Stimulated activated CD8-positive, alpha-beta memory T cell treated with anti-CD3 and anti-CD28 coated beads, Interleukin-12 subunit alpha, Interleukin-12 subunit beta, amount 100 ng/mL, for 1 hour (primary cell): ENCODE data around the gene MEF2C.
"Not testable (repeated sequence)": the region's sequence is repeated elsewhere in the genome, so short reads cannot be mapped to it uniquely, and the experiment has no call there.

ENCODE experiments used
- DNase-seq: peaks from one replicate; pipeline ENCODE4 v3.0.0-alpha.2; 2020; ENCODE audit warnings: low read depth

The MEF2C gene

DNA sequence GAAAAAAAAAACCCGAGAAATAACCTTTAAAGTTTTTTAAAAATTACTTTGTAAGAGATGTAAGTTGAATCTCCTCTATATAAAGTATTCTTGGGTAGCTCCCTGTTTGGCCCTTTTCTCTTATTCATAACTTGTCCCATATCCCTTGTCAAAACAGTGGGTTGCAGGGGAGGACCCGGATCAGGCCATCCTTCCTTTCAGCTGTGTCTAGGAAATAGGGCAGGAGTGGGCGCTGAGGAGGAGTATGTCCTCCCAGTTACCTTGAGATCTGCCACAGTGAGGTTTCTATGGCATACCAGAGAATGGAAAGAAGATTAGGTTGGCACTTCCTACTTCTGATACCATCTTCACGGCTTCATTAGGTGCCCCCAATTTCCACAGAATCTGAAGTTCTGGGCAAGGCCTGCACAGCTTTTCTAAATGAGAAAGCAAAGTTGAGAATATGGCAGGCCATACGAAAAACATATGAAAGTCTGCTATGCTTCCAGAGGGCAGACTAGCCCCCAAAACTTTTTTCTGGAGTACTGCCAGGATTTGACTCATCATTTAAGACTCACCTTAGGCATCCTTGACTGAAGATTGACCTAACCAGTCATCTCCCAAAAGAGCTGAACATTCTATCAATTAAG lies 20.3 kb downstream of the MEF2C start:
- no peak for DNase-seq

DNA sequence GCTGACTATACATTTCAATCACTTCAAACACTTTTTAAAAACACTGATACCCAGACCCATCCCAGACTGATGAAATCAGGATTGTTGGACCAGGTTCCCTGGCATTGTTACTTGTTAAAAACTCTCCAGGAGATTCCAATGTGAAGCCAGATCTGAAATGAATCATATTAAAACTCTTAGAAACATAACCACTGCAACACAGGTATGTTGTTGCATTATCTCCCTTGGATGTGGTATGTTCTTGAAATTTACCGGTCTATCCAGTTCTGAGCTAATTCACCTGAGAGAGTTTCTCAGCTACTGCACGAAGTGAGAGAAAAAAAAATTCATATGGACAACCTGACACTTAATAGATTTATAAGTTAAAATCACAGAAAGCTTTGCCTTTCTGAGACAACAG lies 21.8 kb downstream of the MEF2C start:
- DNase-seq: no peak

DNA sequence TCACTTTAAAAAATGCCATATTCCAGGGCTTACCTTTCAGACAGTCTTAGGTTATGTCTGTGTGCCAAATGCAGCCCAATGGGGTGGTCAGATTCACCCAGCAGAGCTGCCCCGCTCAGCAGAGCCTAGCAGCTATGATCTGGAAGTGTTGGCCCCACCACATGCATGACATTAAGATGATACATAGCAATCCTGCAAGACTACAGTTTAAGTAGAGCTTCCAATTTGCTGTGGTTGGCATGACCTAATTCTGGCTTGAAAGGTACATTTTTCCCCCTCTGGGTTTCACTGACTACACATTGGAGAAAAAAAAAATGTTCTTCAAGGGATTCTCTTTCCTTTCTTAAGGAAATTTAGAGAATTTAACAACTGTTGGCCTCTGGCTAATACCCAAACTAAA lies 22.5 kb downstream of the MEF2C start:
- DNase-seq: no peak

DNA sequence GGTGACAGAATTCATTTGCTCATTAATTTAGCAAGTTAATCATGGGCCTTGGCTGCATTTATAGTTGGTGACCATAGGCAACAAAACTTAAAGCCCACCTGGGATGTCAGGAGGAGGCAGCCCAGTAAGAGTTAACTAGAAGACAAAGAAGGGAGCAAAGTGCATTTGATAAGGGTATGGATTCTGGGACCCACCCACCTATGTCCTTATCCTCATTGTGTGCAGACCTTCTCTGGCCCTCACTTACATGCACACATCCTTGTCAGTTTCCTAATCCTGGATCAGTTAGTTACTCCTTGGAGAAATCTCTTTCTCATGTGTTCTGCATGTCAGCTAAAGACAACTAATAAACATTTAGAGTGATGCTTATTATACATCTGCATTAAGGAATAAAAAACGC lies 24.6 kb downstream of the MEF2C start:
- no peak for DNase-seq

DNA sequence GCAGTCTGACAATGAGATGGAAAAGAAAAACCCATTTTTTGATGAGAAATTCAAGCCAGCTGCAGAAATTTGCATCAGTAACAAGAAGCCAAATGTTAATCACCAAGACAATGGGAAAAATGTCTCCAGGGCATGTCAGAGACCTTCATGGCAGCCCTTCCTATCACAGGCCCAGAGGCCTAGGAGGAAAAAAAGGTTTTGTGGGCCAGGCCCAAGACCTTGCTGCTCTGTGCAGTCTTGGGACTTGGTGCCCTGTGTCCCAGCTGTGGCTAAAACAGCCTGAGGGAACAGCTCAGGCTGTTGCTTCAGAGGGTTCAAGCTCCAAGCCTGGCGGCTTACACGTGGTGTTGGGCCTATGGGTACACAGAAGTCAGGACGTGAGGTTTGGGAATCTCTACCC lies 26.6 kb downstream of the MEF2C start:
- DNase-seq: not testable (repeated sequence)

DNA sequence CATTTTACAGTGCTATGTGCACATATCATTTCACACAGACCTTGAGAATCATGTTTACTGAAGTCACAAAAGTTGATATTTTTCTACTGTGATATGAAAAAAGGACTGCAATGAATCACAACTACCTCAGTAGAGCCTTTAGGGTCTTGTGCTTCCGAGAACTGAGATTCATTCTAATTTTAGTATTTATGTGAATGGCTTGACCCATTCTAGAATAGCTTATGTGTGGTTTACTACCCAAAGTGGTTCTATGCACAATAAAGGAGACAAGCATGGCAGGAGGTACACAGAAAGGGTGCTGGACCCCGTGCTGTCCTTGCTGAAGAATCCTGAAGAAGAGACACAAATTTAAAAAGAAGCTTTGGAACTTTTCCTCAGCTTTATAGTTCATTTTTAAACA lies 28.2 kb downstream of the MEF2C start:
- no peak for DNase-seq

DNA sequence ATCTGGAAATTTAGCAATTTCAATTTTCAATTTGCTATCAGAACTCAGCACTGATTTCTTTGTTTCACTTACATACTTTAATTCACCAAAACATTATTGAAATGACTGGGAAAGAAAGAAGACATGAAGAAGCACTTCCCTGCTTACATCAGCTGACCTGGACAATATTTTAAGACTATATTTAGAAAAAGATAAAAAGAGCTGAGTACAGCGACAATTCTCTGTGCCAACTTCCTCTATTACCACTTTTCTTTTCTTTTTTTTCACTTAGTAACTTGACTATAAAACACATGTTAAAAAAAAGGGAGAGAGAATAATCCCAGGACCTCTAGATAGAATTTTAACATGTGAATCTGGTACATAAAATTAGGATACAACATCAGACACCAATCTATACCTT lies 35.6 kb downstream of the MEF2C start:
- no peak for DNase-seq

DNA sequence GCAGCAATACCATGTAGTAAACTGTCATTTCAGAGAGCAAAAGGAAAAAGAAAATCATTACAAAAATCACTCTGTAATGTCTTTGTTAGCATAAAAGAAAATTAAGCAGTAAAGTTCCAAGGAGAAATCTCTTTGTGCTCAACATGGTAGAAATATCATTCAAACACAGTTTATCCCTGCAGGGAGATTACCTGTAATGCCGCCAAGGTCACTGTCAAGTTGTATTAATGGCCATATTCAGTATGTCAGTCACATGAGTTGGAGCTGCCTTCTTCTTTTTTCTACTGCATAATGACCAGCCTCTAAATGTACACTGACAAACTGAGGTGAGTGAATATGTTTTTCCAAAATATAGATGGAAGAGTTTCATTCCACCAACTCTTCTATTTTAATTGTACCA lies 36.5 kb downstream of the MEF2C start:
- DNase-seq: no peak

DNA sequence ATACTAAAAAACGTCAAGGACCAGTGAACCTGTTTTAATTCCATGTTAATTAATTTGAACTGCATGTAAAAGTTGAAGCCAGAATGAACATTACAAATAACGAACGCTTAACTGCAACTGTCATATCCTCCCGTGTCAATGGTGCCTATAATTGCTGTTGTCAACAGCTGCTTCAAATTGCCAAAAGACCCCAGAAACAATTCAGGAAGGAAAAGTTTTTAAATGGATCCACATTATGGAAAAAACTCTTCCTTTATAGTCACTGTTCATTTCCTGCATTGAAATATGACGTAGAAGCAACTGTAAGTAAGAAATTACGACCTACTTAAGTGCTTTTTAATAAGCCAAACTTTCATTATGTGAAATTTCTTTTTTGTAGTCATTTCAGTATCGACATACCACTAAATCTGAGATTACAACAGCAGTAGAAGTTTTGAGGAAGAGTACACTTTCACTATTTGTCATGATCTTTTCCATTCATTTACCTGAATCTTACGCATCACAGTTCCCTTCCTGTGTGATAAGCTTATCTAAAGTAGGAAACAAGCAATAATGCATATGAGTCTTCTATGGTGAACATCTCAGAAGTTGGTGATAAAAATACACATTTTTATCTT lies 37.8 kb downstream of the MEF2C start:
- DNase-seq: no peak

DNA sequence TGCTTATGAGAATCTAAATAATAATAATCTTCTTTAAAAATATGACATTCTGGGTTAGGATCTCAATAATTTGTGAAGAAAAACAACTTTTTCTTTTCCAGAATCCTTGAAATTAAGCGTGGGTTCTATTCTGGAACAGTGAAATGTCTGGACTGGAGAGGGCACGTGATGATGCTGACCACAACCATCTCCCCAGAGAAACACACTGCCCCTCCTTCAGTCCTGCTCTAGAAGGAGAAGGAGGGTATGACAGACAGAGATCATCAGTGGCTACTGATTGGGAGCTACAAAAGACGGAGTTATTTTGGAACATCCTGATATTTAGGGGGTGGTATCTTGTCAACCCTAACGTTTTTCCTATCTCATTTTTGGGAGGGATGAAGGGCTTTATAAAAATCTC lies 40.2 kb downstream of the MEF2C start:
- no peak for DNase-seq

DNA sequence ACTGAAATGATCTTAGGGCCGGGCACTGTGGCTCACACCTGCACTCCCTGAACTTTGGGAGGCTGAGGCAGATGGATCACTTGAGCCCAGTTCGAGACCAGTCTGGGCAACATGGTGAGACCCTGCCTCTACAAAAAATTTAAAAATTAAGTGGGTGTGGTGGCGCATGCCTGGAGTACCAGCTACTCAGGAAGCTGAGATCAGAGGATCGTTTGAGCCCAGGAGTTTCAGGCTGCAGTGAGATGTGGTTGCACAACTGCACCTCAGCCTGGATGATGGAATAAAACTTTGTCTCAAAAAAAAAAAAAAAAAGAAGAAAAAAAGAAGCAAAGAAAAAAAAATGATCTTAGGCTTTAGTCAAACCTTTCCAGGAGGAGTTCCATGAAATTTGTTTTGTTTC lies 41.8 kb downstream of the MEF2C start:
- no peak for DNase-seq

DNA sequence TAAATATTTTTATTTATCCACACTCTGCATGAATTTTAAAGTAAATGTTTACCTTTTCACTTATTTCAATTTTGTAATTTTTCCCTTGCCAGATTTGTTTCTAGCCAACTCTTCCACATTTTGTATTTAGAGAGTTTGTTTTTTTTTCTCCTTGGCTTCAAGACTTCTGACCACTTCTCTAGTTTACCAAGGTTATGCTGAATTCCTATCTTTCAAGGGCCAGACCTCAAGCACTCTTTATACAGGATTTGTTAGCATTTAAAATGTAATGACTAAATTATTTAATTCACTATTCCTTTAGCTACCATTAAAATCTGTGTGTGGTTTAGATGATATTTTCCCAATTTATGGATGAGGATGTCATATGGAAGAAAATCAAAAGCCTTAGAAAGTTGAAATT lies 42.5 kb downstream of the MEF2C start:
- DNase-seq: no peak

DNA sequence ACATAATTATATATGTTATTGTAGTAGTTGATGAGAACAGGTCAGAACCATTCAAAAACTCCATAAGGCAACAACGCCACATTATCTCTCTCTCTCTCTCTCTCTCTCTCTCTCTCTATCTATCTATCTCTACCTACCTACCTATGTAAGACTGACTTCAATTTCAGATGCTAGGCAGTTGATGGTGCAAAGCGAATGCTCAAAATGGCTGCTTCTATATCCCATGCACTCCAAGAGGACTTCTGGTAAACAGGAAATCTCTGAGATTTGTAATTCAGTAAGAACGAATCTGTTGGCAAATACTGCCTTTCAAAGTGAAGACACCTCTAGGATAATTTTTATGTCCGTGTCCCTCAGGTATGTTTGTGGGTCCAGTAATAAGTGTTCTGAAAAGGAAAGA lies 43.7 kb downstream of the MEF2C start:
- DNase-seq: no peak

DNA sequence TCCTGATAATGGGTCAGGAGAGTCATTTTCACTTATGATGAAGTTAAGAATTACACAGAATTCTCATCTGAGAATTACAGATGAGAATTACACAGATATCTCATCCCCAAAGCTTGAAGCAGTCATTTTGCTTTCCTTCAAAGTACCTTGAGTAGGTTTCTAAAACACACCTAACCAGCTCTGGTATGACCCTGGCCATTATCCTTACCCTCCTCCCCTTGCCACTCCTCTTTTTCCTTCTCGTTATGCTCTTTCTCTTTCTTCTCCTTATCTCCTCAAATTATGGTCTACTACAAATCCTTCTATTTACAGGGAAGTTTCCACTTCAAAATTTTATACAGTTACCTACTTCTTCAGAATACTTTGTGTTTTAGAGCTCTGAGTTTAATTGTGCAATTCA lies 44.5 kb downstream of the MEF2C start:
- no peak for DNase-seq

DNA sequence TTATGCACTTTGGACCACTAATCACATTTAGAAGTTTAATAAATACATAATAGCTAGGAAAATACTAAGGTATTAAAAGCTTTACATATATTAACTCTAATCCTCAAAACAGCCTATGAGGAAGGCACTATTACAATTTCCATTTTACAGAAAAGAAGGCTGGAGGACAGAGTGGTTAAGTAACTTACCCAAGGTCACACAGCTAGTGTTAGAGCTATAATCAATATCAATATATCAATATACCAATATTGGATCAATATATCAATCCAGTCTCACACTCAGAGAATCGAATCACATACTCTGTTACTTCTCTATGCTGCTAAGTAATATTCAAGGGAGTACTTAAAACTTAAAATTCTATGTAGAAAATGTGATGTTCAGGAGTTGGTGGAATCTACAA lies 45.2 kb downstream of the MEF2C start:
- no peak for DNase-seq

DNA sequence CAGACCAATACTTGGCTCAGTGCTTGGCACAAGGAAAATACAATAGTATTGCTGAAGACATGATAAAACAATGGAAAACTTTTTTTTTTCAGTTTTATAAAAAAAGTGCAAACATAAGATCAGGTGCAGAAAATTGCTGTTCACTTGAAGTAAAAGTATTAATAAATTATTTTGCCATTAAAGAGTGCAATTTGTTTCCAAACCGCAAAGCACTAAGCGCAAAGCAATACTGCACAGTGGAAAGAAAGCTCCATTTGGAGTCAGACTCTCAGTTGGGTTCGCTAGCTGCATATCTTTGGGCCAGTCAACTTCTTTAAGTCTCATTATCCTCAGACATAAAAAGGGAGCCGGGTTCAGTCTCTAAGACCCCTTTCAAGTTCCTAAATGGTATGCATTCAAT lies 45.8 kb downstream of the MEF2C start:
- DNase-seq: no peak

DNA sequence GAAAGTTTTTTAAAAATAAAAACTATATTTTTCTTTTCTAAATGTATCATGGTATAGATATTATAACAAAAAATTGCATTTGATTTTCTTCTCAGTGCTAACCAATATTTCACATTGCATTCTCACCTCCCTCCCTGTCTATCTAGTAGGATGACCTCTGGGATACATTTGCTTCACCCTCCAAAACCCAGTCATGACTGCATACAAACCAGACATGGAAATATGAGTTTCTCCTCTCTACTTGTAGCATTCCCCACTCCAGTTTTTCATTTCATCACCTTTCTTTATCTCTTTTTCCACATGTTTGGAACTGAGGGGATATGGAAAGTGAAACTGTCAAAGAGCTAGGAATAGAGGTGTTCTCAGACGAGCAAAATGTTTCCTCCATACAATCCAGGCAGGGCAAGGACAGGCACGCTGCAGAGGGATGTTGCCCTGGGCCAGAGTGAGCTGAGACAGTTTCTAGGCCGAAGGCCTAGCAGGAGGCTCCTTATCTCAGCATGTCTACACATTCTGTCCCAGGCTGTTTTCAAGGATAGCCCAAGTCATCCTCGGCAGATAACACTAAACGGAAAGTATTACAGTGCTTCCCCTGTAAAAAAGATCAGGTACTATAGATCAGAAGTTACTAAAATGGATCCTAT lies 46.7 kb downstream of the MEF2C start:
- DNase-seq: no peak

DNA sequence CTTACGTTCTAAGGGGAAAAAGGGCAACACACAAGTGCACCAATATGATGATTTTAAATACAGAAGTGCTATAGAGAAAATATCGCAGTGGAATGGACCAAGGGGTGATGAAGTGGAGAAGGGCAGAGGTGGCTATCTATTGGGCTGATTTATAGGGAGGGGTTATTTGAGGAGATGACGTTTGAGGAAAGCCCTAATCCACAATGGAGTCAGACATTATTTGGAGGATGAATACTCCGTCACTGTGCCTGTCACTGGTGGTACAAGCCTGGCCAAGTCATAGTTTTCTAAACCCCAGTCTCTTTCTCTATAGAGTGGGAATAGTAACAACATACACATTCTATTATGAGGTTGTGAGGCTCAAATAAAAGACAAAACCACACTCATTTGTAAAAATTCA lies 48.5 kb downstream of the MEF2C start:
- DNase-seq: no peak

DNA sequence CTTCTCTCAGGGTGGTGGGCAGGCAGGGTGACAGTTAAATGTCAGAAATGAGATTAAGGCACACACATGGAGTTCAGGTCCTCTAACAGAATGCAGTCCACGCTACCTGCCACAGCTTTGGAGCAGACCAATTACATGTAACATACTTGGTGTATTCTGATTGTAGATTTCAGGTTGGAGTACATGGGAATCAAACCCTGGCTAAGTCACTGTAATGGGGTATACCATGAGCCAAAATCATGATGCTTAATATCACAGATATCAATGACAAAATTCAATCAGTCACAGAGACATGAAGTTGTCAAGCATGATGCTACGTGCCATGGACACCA lies 48.9 kb downstream of the MEF2C start:
- no peak for DNase-seq

DNA sequence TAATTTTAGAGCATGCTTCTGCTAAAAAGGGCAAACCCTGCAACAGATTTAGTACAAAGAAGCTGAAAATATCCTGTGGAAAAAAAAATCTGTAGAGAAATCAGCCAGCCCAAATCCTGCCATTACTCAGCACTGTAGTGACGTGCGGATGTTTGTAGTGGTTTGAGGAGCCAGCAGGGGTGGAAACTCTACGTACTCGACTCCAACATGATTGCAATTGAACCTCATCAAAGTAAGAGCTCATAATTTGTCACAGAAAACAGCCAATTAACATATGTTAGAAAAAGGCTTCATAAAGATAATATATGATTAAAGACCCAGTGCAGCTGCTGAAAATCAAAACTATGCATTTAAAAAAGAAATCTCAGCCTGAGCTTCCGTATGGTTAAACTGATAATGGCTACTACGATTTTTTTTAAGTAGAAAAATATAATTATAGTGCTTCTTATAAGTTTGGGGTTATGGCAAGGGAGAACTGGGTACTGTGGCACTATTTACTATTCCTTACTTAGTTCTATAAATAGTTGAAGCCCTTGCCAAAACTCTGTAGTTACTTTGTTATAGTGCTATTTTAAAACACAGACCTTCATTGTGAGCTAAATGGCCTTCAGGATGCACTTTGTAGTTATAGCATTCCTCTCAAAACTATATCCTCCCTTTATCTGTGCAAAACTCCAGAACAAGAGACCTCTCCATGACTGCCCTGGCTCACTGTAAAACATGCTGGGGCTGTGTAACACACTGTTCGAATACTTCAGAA lies 49.4 kb downstream of the MEF2C start:
- peak; percentile 16 for DNase-seq

DNA sequence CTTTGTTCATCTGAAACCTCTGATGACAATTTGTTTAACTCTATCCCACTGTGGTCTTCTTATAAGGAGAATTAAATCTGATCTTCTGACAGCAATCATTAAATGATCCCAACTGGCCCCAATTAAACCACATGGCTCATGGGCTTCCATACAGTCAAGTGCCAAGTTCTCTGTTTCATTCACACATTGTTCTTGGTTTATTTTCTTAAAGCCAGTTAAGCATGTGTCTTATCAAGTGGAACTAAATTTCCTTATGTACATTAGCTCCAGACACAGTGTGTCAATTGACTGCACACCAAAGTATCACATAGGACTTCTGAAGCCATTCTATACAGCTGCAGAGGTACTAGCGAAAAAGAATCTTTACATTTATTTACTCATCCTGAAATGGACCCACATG lies 51.2 kb downstream of the MEF2C start:
- no peak for DNase-seq

DNA sequence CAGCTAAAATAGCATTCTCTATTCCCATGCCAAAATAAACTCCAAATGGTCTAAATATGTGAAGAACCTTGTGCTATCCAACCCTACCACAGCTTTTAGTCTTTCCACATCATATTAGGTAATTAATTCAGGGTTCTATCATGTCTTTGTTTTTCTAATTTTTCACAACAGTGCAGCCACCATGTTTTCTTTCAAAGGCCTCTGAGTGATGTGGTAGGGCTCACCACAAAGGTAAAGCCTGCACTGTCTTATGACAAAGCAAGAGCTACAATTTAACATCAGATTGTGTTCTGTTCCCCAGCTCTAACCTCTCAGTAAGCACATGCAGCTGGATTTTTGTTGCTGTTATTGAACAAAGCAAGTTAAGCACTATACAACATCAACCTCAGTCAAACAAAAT lies 52.4 kb downstream of the MEF2C start:
- DNase-seq: no peak

DNA sequence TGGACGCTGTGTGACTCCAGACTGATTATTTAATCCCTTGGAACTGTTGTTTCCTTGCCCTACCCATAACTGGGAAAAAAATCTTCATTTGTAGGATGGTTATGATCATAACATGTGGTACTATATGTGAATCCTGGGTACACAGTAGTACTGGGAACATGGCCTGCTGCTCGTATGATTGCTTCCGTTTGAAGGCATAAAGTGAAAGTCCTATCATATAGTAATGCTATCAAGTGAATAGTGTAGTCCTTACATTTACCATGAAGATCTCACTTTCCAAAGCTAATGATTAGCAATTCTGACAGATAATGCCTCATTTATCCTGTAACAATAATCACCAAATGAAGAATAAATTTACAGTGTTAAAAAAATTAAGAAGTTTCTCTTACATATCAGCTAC lies 53.2 kb downstream of the MEF2C start:
- DNase-seq: no peak
